A673 (cell line): ENCODE data around the gene EPN2. TPM values are rescaled to one million over a fixed set of nuclear protein-coding genes. Genes with fewer than 3 reads are reported as not detected.

ENCODE experiments used
- BruUV-seq: library from RNA; stranded (reverse); fragments of 400-500 nt; replicated peaks from 2 replicates; lab custom pipeline; 2021; lab: Mats Ljungman, UMichigan
- CTCF ChIA-PET: fragments of 300-600 bp; sonication (Branson Sonifier 250); formaldehyde crosslinking; loops from one replicate; lab custom pipeline; 2022; ENCODE audit warnings: antibody characterized with exemption; lab: Charles Lee
- POLR2A ChIA-PET: fragments of 300-600 bp; sonication (Branson Sonifier 250); formaldehyde crosslinking; loops from one replicate; lab custom pipeline; 2022; ENCODE audit warnings: antibody characterized with exemption; ENCODE audit not compliant: low non-redundant PET; lab: Charles Lee
- DNase-seq: peaks from one replicate; pipeline ENCODE4 v3.0.0-alpha.2; 2015; ENCODE audit warnings: low spot score
- H3K27ac ChIP-seq: fragments of 200-600 bp; sonication (generic); 2 replicates; pipeline ENCODE4 v1.5.1; 2016; ENCODE audit warnings: mixed run types, low read depth, mild to moderate bottlenecking, mixed read lengths, antibody characterized with exemption, low read length; ENCODE audit not compliant: poor library complexity, severe bottlenecking
- H3K27me3 ChIP-seq: fragments of 200-600 bp; sonication (generic); replicated peaks from 2 replicates; pipeline ENCODE4 v1.6.1; 2017; ENCODE audit warnings: mixed run types, low read depth, mild to moderate bottlenecking, mixed read lengths, antibody characterized with exemption, low read length; ENCODE audit not compliant: insufficient read depth, poor library complexity
- H3K36me3 ChIP-seq: fragments of 200-600 bp; sonication (generic); 2 replicates; pipeline ENCODE4 v1.6.1; 2016; ENCODE audit warnings: mixed run types, mild to moderate bottlenecking, mixed read lengths, antibody characterized with exemption, low read length; ENCODE audit not compliant: insufficient read depth, poor library complexity, severe bottlenecking
- H3K4me1 ChIP-seq: fragments of 200-600 bp; sonication (generic); 2 replicates; pipeline ENCODE4 v1.6.1; 2017; ENCODE audit warnings: mixed run types, mild to moderate bottlenecking, mixed read lengths, antibody characterized with exemption, low read length; ENCODE audit not compliant: insufficient read depth, poor library complexity, severe bottlenecking
- H3K4me3 ChIP-seq: fragments of 200-600 bp; sonication (generic); 2 replicates; pipeline ENCODE4 v1.5.1; 2016; ENCODE audit warnings: low read depth, mixed run types, mild to moderate bottlenecking, mixed read lengths, low read length; ENCODE audit not compliant: poor library complexity, severe bottlenecking
- H3K9me3 ChIP-seq: fragments of 200-600 bp; sonication (generic); 2 replicates; pipeline ENCODE4 v1.6.1; 2016; ENCODE audit warnings: mixed run types, low read depth, mild to moderate bottlenecking, mixed read lengths, antibody characterized with exemption, low read length; ENCODE audit not compliant: poor library complexity, severe bottlenecking
- CTCF ChIP-seq: fragments of 300-800, 200-600 bp; sonication (generic); conservative IDR thresholded peaks from 2 replicates; pipeline ENCODE4 v1.5.1; 2017; ENCODE audit warnings: low read depth, mild to moderate bottlenecking, antibody characterized with exemption, low read length, moderate library complexity, mixed read lengths
- EZH2 ChIP-seq: fragments of 200-600 bp; sonication (generic); IDR thresholded peaks from 2 replicates; pipeline ENCODE4 v1.6.1; 2017; ENCODE audit warnings: borderline replicate concordance, low read depth, mild to moderate bottlenecking, mixed read lengths, antibody characterized with exemption, low read length; ENCODE audit not compliant: poor library complexity, severe bottlenecking
- intact Hi-C: fragments of 100-400 bp; cut with micrococcal nuclease; formaldehyde crosslinking; loops from one replicate; pipeline ENCODE4 v1.10.0; 2022; ENCODE audit not compliant: unreplicated experiment
- total RNA-seq: library from RNA; stranded (reverse); gene quantifications from 2 replicates; pipeline ENCODE4 v1.2.3, GENCODE V29; 2021

The EPN2 gene
- total RNA-seq, 1 experiment from 2014 or later = 52.0 TPM

- Histone ChIP-seq H3K27ac (no peak overlapping the region), H3K4me1 (peaks cover 10% of the 10 kb centered on the region), H3K36me3 (peaks cover 8% of the 10 kb centered on the region), H3K4me3 (no peak overlapping the region), H3K9me3 (peaks cover 8% of the 10 kb centered on the region), H3K27me3 (no peaks in the 10 kb centered on the region)
- DNase-seq = no peak
- intact Hi-C loops = no loop called here
- ChIA-PET POLR2A (no interaction called here), CTCF (no interaction called here)
- no TSS peak for BruUV-seq
- TF ChIP-seq EZH2 (no peak), CTCF (no peak)
Measured at GRCh38 chr17:19322129-19322505, 85.0 kb downstream of the EPN2 start.

DNA sequence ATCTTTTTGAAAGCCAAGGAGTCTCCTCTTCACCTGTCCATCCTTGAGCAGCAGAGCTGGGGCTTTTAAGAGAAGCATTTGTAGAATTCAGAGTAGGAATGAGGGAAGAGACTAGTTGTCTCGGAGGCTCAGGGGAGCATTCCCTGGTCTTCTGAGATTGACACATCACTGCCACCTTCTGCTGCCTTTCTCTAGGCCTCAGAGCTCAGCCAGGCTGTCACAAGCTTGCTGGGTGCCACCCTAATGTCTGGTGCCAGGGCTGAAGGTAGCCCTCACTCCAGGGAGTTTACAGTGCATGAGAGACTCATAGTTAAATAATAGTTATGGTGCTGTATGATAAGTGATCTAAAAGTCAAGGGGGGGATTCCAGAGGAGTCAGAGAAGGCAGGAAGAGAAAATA lies 85.7 kb downstream of the EPN2 start:
- BruUV-seq = no TSS peak
- intact Hi-C loops = no loop called here
- Histone ChIP-seq H3K27ac (no peak overlapping the region), H3K4me3 (no peak overlapping the region), H3K27me3 (no peaks in the 10 kb centered on the region), H3K4me1 (peaks cover 2% of the 10 kb centered on the region), H3K9me3 (peaks cover 8% of the 10 kb centered on the region), H3K36me3 (peaks cover 8% of the 10 kb centered on the region)
- POLR2A ChIA-PET = no interaction called here
- TF ChIP-seq CTCF = no peak
- no peak for TF ChIP-seq EZH2
- CTCF ChIA-PET = no interaction called here
- DNase-seq = no peak

GRCh38 chr17:19325542-19325941 lies 88.4 kb downstream of the EPN2 start:
- no peaks in the 10 kb centered on the region for H3K4me1 ChIP-seq
- H3K36me3 ChIP-seq = peaks cover 8% of the 10 kb centered on the region
- no TSS peak for BruUV-seq
- intact Hi-C loops = no loop called here
- no peak for DNase-seq
- H3K9me3 ChIP-seq = peaks cover 8% of the 10 kb centered on the region
- ChIA-PET POLR2A (no interaction called here), CTCF (no interaction called here)
- H3K4me3 ChIP-seq = no peak overlapping the region
- H3K27me3 ChIP-seq = no peaks in the 10 kb centered on the region
- no peak overlapping the region for H3K27ac ChIP-seq
- TF ChIP-seq CTCF (no peak), EZH2 (no peak)
